ENCODE data around the gene DEPDC7. TPM values are rescaled to one million over a fixed set of nuclear protein-coding genes. Genes with fewer than 3 reads are reported as not detected.

DEPDC7 gene
- polyA plus RNA-seq, 2 of the 4 experiments (the other 2 are of a cell fraction): 15.3 to 16.6 TPM

- POLR2A ChIA-PET: interaction anchor here (1.0 to 2.2 kb wide), 2 partner anchors 12 to 13 kb away, joined by 3 to 8 read pairs; partner anchors contain the start of gene DEPDC7
- no peak overlapping the region for H3K4me2 ChIP-seq
- WGBS (ENCODE audit: missing lambda C conversion rate): 80% methylated on average over 2 of the region's 2 CpGs
- no peak for TF ChIP-seq ESRRA (IDR thresholded peaks at IDR 0.05; ENCODE audit: borderline replicate concordance, low read length)
- TF ChIP-seq HEYL (CRISPR knock-in tag; IDR thresholded peaks at IDR 0.05): no peak
- TF ChIP-seq MAX (IDR thresholded peaks at IDR 0.05): no peak
- no peak for TF ChIP-seq CTCF (IDR thresholded peaks at IDR 0.05)
- TF ChIP-seq TFCP2L1 (CRISPR knock-in tag; IDR thresholded peaks at IDR 0.05): no peak
- TF ChIP-seq NFE2L2 (conservative IDR thresholded peaks at IDR 0.05; ENCODE audit: low read length): no peak
- TF ChIP-seq RCOR1 (IDR thresholded peaks at IDR 0.05; ENCODE audit: low read depth, low read length): no peak
- no peak for TF ChIP-seq NPAS2 (CRISPR knock-in tag; IDR thresholded peaks at IDR 0.05; ENCODE audit: borderline replicate concordance)
- TF ChIP-seq SMC3 (IDR thresholded peaks at IDR 0.05): no peak
- TF ChIP-seq HMGXB4 (CRISPR knock-in tag; IDR thresholded peaks at IDR 0.05; ENCODE audit: borderline replicate concordance): no peak
- no peak for TF ChIP-seq FOSB (CRISPR knock-in tag; IDR thresholded peaks at IDR 0.05)
- TF ChIP-seq FOXS1 (CRISPR knock-in tag; IDR thresholded peaks at IDR 0.05): no peak
- no peak for TF ChIP-seq ZFP36 (IDR thresholded peaks at IDR 0.05; ENCODE audit: borderline replicate concordance, partially characterized antibody)
- no peak for TF ChIP-seq FOSL2 (IDR thresholded peaks at IDR 0.05)
- TF ChIP-seq FOSL2 (CRISPR knock-in tag; IDR thresholded peaks at IDR 0.05): no peak
- no peak for TF ChIP-seq HDAC2 (IDR thresholded peaks at IDR 0.05)
- no peak for TF ChIP-seq NR3C1 (IDR thresholded peaks at IDR 0.05)
- H3K27ac ChIP-seq: no peak overlapping the region
- no peak for DNase-seq (ENCODE audit: low read depth in 1 of 2, low spot score in 1 of 2)
- no peaks in the 10 kb centered on the region for H3K9me3 ChIP-seq
- FAIRE-seq: no peak
- ATAC-seq: no peak
- H3K4me3 ChIP-seq: no peak overlapping the region
- peaks cover 9% of the 10 kb centered on the region; the same call in 2 of the 3 replicates for H3K4me1 ChIP-seq
- CTCF ChIA-PET: interaction anchor here (1.1 to 2.8 kb wide), 4 partner anchors 11 to 63 kb away, joined by 3 to 12 read pairs (median 8); partner anchors contain the start of genes DEPDC7 and TCP11L1
Observed at GRCh38 chr11:33027233-33027632, 11.6 kb downstream of the DEPDC7 start.

DNA sequence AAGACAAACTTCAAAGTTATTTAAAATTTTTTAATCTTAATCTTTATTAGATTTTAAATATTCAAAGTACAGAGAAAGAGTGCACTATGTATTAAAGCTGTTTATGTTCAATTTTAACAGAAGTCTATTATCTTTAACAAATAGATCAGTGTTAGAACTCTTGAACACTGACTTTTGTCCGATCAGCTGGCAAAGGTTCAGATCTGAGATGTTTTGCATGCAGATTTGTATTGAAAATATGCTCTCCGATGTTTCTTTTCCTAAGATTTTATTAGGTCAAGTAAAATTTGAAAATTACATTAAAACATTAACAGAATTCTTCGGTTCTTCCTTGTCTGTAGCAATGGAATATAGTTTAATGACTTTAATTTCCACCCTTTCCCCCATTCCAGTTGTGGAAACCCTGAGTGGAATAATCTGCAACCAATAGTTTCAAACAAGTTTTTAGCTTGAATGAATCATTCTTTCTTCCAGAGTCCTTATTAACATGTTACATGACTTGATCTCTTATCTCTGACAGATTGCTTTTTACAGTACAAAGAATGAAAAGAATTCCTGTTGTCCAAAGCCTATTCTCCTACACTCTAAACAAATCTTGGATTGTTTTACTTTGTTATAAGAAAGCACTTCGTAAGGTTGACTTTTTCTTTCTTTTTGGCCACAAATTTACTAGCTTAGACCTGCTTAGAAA, 12.3 kb downstream of the DEPDC7 start:
- H3K4me1 ChIP-seq: peaks cover 8% of the 10 kb centered on the region; the same call in 2 of the 3 replicates
- H3K9me3 ChIP-seq: no peaks in the 10 kb centered on the region
- FAIRE-seq (peak; percentile 13), ATAC-seq (no peak), DNase-seq (ENCODE audit: low read depth in 1 of 2, low spot score in 1 of 2) (no peak)
- no peak overlapping the region for H3K4me2 ChIP-seq
- WGBS (ENCODE audit: missing lambda C conversion rate): 83% methylated on average over 4 of the region's 4 CpGs
- CTCF ChIA-PET: interaction anchor here (1.1 to 2.7 kb wide), 2 partner anchors 10 to 33 kb away, joined by 3 to 11 read pairs; partner anchors contain the start of gene TCP11L1
- H3K4me3 ChIP-seq: no peak overlapping the region
- H3K27ac ChIP-seq: no peak overlapping the region
- POLR2A ChIA-PET: interaction anchor here (0.9 to 2.2 kb wide), 3 partner anchors 11 to 12 kb away, joined by 3 to 8 read pairs (median 3); partner anchors contain the start of gene DEPDC7
- no peak for TF ChIP-seq SMC3 (IDR thresholded peaks at IDR 0.05)
- no peak for TF ChIP-seq PHF8 (IDR thresholded peaks at IDR 0.05; ENCODE audit: borderline replicate concordance, low read depth)
- TF ChIP-seq EP300 (IDR thresholded peaks at IDR 0.05): no peak
- TF ChIP-seq CHD4 (IDR thresholded peaks at IDR 0.05; ENCODE audit: borderline replicate concordance): no peak
- no peak for TF ChIP-seq RCOR1 (IDR thresholded peaks at IDR 0.05; ENCODE audit: low read depth, low read length)
- no peak for TF ChIP-seq FOXS1 (CRISPR knock-in tag; IDR thresholded peaks at IDR 0.05)
